ES-I3 (cell line): Measurements from ENCODE around the gene DBP.
"Not testable (repeated sequence)": the region's sequence is repeated elsewhere in the genome, so short reads cannot be mapped to it uniquely, and the experiment has no call there.

ENCODE experiments used
- H3K36me3 ChIP-seq: 2 replicates; pipeline ENCODE4 v1.6.1; 2013; ENCODE audit warnings: mild to moderate bottlenecking, low read length, control low read depth, moderate library complexity; ENCODE audit not compliant: insufficient read depth
- H3K4me1 ChIP-seq: 2 replicates; pipeline ENCODE4 v1.6.1; 2013; ENCODE audit warnings: mild to moderate bottlenecking, control low read depth, low read length; ENCODE audit not compliant: insufficient read depth
- H3K9ac ChIP-seq: 2 replicates; pipeline ENCODE4 v1.6.1; 2013; ENCODE audit warnings: low read depth, mild to moderate bottlenecking, low read length, moderate library complexity
- H3K9me3 ChIP-seq: 2 replicates; pipeline ENCODE4 v1.6.1; 2013; ENCODE audit warnings: mild to moderate bottlenecking, low read length, moderate library complexity; ENCODE audit not compliant: control insufficient read depth, insufficient read depth

DBP gene

GRCh38 chr19:48636859-48637448 lies at the start of gene DBP:
DBP (minus strand) TSS chr19:48637379; CDS start chr19:48636994, 385 bp downstream.
- Histone ChIP-seq H3K9me3 (no peaks in the 10 kb centered on the region), H3K36me3 (no peaks in the 10 kb centered on the region), H3K4me1 (peaks cover 6% of the 10 kb centered on the region), H3K9ac (peak within 1 kb of the TSS; percentile 75)

DNA sequence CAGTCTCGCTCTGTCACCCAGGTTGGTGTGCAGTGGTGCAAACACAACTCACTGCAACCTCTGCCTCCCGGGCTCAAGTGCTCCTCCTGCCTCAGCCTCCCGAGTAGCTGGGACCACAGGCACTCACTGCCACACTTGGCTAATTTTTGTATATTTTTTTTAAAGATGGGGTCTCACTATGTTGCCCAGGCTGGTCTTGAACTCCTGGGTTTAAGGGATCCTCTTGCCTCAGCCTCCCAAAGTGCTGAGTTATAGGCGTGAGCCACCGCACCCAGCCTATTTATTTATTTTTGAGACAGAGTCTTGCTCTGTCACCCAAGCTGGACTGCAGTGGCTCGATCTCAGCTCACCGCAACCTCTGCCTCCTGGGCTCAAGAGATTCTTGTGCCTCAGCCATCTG lies 49.5 kb upstream of the DBP start:
- H3K4me1 ChIP-seq, H3K9me3 ChIP-seq, H3K9ac ChIP-seq: not testable (repeated sequence)

GRCh38 chr19:48686088-48686487 lies 48.9 kb upstream of the DBP start:
- Histone ChIP-seq H3K4me1 (no peaks in the 10 kb centered on the region), H3K36me3 (no peaks in the 10 kb centered on the region), H3K9me3 (no peaks in the 10 kb centered on the region), H3K9ac (no peak overlapping the region)

More for the DNA sequence above, 49.5 kb upstream of the DBP start:
- H3K36me3 ChIP-seq = not testable (repeated sequence)

- Histone ChIP-seq H3K9me3 (no peaks in the 10 kb centered on the region), H3K4me1 (no peaks in the 10 kb centered on the region), H3K9ac (no peak overlapping the region), H3K36me3 (no peaks in the 10 kb centered on the region)
Observed at GRCh38 chr19:48685583-48685982, 48.4 kb upstream of the DBP start.

- H3K4me1 ChIP-seq = no peaks in the 10 kb centered on the region
- H3K9me3 ChIP-seq = no peaks in the 10 kb centered on the region
- H3K9ac ChIP-seq = no peak overlapping the region
- no peaks in the 10 kb centered on the region for H3K36me3 ChIP-seq
Observed at GRCh38 chr19:48683349-48683748, 46.2 kb upstream of the DBP start.

- no peaks in the 10 kb centered on the region for H3K9me3 ChIP-seq
- no peaks in the 10 kb centered on the region for H3K4me1 ChIP-seq
- no peaks in the 10 kb centered on the region for H3K36me3 ChIP-seq
- no peak overlapping the region for H3K9ac ChIP-seq
Observed at GRCh38 chr19:48681127-48681470, 43.9 kb upstream of the DBP start.

GRCh38 chr19:48680436-48681126 lies 43.4 kb upstream of the DBP start:
- no peaks in the 10 kb centered on the region for H3K36me3 ChIP-seq
- no peaks in the 10 kb centered on the region for H3K9me3 ChIP-seq
- H3K9ac ChIP-seq = no peak overlapping the region
- H3K4me1 ChIP-seq = peaks cover 3% of the 10 kb centered on the region; the same call in 1 of the 2 replicates

DNA sequence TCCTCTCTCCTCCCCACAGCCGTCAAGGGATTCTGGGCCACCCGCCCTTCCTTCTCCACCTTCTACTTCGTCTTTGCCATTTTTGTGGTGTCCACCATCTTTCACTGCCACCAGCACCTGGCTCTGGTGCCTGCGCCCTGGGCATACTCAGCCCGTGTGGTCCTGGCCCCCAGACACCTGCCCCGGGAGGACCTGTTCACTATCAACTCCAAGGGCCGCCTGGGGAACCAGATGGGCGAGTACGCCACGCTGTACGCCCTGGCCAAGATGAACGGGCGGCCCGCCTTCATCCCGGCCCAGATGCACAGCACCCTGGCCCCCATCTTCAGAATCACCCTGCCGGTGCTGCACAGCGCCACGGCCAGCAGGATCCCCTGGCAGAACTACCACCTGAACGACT lies 42.8 kb upstream of the DBP start:
- not testable (repeated sequence) for H3K9me3 ChIP-seq, H3K4me1 ChIP-seq, H3K9ac ChIP-seq

GRCh38 chr19:48678201-48678600 lies 41.0 kb upstream of the DBP start:
- H3K9ac ChIP-seq = no peak overlapping the region
- H3K9me3 ChIP-seq = no peaks in the 10 kb centered on the region
- H3K4me1 ChIP-seq = peaks cover 17% of the 10 kb centered on the region
- H3K36me3 ChIP-seq = no peaks in the 10 kb centered on the region

More for the DNA sequence above, 42.8 kb upstream of the DBP start:
- not testable (repeated sequence) for H3K36me3 ChIP-seq

DNA sequence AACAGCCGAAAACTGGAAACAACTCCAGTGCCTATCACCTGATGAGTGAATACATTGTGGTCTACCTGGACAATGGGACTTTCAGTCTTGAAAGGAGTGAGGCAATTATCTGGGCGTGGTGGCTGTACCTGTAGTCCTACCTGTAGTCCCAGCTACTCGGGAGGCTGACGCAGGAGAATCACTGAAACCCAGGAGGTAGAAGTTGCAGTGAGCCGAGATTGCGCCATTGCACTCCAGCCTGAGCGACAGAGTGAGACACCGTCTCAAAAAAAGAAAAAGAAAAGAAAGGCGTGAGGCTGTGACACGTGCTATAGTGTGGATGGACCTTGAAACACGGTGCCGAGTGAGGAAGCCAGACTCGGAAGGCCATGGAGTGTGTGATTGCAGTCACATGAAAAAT lies 39.7 kb upstream of the DBP start:
- H3K9me3 ChIP-seq = no peaks in the 10 kb centered on the region
- peaks cover 17% of the 10 kb centered on the region for H3K4me1 ChIP-seq
- no peak overlapping the region for H3K9ac ChIP-seq
- H3K36me3 ChIP-seq = no peaks in the 10 kb centered on the region

- Histone ChIP-seq H3K9me3 (no peaks in the 10 kb centered on the region), H3K9ac (no peak overlapping the region), H3K4me1 (peaks cover 17% of the 10 kb centered on the region), H3K36me3 (no peaks in the 10 kb centered on the region)
Observed at GRCh38 chr19:48676487-48676886, 39.3 kb upstream of the DBP start.

DNA sequence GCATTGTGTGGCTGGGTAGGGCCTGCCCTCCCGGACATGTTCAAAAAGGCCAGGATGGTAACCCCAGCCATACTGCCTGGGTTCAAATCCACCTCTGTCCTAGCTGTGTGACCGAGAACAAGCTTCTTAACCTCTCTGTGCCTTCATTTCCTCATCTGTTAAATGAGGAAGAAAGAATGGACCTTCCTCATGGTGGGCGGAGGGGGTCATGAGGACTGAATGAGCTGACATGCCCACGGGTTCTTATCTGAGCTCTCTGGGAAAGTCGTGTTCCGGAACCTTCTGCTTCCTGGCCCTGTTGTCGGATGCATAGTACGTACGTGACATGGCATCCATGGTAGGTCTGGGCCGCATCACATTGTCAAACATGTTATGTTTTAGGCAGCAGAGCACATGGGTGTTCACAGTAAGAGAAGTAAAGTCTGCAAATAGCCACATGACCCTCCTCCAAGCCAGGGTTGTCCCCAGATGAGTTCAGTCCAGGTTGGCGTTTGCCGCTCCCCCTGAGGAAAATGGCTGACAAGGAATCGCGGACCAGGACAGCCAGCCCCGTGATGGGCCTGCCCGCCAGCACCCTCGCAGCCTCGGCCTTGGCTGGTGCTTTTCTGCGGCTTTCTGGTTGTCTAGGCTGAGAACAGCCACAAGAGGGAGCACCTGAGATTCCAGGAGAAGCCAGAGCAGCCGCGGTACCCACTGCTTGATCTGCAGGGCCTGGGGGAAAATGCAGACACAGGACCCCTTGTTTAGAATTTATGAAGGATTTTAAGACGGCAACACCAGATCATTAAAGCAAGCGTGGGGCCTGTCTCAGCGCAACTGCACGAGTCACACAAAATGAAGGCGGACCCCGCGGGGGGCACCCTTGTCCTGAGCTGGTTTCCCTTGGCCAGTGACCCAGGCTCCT lies 38.0 kb upstream of the DBP start:
- Histone ChIP-seq H3K9ac (no peak overlapping the region), H3K9me3 (no peaks in the 10 kb centered on the region)

DNA sequence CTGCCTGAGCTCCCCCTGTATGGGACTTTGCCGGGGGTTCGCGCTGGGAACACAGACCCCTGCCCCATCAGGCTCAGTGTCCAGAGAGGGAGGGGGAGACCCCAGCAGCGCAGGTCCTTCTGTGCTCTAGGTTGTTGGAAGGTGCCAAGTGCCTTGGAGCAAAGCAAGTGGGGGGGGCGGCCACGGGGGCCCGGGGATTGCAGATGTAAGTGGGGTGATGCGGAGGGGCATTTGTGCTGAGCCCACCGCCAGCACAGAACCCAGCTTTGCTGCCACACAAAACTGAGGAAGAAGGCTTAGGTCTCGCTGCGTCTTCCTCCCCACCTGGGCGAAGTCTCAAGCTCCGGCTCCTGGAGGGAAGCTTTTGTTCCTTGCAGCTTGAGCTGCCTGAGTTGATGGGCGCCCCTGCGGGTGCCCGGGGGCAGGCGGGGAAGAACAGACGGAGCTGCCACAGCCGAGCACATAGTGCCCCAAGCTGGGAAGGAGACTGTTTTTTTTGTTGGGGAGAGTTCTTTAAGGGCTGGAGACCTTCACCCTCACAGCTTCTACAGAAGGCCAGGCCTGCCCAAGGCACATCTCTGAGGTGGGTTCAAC lies 37.1 kb upstream of the DBP start:
- Histone ChIP-seq H3K4me1 (peaks cover 17% of the 10 kb centered on the region), H3K9ac (peak overlapping the region; percentile 25; the same call in 1 of the 2 replicates), H3K9me3 (no peaks in the 10 kb centered on the region), H3K36me3 (no peaks in the 10 kb centered on the region)

More for the DNA sequence above, 38.0 kb upstream of the DBP start:
- Histone ChIP-seq H3K36me3 (no peaks in the 10 kb centered on the region), H3K4me1 (peaks cover 17% of the 10 kb centered on the region)

DNA sequence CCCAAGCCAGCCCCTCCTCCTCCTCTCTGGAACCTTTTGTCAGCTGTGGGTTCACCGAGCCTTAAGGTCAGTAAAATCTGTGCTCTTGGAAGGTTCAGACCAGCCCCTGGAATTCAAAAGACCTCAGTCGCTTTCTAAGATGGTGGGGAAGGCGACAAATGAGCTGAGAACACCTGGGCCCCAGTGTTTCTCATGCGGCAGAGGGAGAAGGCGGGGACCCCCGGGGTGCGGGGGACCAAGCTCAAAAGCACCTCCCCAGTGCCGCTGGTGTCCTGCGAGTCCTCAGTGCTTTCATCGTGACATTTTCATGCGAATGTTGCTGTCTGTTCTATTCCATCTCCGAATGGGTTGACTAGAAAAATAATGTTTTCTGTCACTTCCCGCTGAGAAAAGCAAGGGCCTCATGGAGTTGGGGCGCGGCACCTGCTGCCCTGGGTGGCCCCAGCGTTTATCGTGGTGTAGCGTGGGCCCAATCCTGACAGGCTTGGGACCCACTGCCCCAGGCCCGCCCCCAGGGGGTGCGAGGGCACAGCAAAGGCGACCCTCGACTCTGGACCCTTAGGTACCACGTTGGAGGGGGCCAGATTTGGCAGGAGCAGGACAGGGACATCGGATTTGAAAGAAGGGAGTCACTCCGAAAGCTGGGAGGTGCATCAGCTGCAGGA lies 36.4 kb upstream of the DBP start:
- Histone ChIP-seq H3K4me1 (peaks cover 17% of the 10 kb centered on the region), H3K36me3 (no peaks in the 10 kb centered on the region), H3K9me3 (no peaks in the 10 kb centered on the region), H3K9ac (peak overlapping the region; percentile 27; the same call in 1 of the 2 replicates)
